ENCODE results near the gene SPATC1L. TPM values are rescaled to one million over a fixed set of nuclear protein-coding genes. Genes with fewer than 3 reads are reported as not detected.
"Not testable (repeated sequence)": the region's sequence is repeated elsewhere in the genome, so short reads cannot be mapped to it uniquely, and the experiment has no call there.

The SPATC1L gene
- total RNA-seq, 8 experiments from 2014 or later, result 9.5 to 16.8 (median 13.1) TPM

DNA sequence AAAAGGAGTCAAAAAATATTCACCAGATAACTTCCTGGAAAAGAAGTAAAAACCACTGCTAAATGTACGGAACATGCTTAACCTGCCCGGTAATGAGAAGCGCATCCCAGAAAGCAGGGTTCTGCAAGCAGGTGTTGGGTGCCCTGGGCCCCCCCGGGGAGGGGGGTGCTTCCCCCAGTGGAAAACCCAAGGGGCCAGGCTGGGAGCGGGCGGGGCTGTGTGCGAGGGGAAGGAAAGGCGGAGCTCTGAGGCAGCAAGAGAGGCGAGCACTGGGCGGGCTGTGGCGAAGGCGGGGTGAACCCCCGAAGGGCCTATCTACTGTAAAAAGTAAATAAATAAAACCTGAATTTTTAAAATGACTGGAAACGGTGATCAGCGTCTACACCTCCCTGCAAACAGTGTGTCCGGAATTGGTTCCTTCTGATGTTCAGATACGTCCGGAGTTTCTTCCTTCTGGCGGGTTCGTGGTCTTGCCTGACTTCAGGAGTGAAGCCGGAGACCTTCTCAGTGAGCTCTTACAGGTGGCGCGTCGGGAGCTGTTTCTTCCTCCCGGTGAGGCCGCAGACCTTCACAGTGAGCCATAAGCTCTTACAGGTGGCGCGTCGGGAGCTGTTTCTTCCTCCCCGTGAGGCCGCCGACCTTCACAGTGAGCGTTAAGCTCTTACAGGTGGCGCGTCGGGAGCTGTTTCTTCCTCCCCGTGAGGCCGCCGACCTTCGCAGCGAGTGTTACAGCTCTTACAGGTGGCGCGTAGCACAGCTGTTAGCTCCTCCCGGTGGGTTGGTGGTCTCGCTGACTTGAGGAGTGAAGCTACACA lies 42.3 kb downstream of the SPATC1L start:
- peaks cover 3 to 9% of the 10 kb centered on the region in 2 donors for H3K4me1 ChIP-seq (replicated peaks in 1 of 2)
- WGBS, 10 experiments, result 88 to 100% (median 98%) methylated on average over 1 to 15 of the region's 45 CpGs; no CpG with 5 or more reads in 1 of the 10 experiments
- no peak for ATAC-seq (replicated peaks in 6 of 8)
- peak overlapping the region in 1 of 5 donors; percentile 3 for H3K4me3 ChIP-seq
- no peak overlapping the region for H3K27ac ChIP-seq
- in situ Hi-C loops (cut with MboI; ENCODE audit: low pct_unique_long_range_greater_than_20kb in 2 of 9, low sequenced_read_pairs in 9 of 9, unreplicated experiment in 9 of 9), result no loop called here

DNA sequence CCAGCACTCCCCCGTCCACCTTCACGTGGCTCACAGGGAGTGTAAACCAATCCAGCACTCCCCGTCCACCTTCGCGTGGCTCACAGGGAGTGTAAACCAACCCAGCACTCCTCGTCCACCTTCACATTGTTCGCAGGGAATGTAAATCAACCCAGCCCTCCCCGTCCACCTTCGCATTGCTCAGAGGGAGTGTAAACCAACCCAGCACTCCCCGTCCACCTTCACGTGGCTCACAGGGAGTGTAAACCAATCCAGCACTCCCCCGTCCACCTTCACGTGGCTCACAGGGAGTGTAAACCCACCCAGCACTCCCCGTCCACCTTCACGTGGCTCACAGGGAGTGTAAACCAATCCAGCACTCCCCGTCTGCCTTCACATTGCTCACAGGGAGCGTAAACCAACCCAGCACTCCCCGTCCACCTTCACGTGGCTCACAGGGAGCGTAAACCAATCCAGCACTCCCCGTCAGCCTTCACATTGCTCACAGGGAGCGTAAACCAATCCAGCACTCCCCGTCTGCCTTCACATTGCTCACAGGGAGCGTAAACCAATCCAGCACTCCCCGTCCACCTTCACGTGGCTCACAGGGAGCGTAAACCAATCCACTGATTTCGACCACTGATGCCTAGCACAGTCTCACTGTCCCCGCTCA lies 43.8 kb downstream of the SPATC1L start:
- WGBS, 10 experiments, result 51 to 86% (median 72%) methylated on average over 2 to 18 of the region's 29 CpGs; no CpG with 5 or more reads in 3 of the 10 experiments
- ATAC-seq (replicated peaks in 6 of 8); H3K27ac ChIP-seq; H3K4me3 ChIP-seq; in situ Hi-C loops (cut with MboI; ENCODE audit: low pct_unique_long_range_greater_than_20kb in 2 of 9, low sequenced_read_pairs in 9 of 9, unreplicated experiment in 9 of 9): not testable (repeated sequence)
- peaks cover 8 to 16% of the 10 kb centered on the region in 2 donors for H3K4me1 ChIP-seq (replicated peaks in 1 of 2)

DNA sequence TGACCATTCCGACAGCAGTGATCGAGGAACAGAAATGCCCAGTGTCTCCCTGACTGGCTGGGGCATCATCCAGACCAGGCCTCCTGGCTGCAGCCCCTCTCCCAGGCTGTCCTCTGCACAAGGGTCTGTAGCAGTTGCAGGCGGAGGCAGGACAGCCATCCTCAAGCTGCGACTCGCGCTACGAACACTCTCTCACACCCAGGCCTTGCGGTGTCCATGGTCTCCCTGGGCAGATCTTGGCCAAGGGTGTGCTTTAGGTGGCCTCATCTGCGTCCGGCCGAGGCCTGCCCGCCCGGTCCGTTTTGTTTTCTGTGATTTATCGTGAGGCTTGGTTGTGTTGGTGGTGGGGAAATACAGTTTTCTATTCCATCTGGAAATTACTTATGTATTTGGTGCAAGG lies 44.6 kb downstream of the SPATC1L start:
- Histone ChIP-seq H3K4me1 (replicated peaks in 1 of 2) (peaks cover 8 to 16% of the 10 kb centered on the region in 2 donors), H3K27ac (no peak overlapping the region), H3K4me3 (no peak overlapping the region)
- ATAC-seq (replicated peaks in 6 of 8), result no peak
- 82 to 100% (median 88%) methylated on average over 2 to 11 of the region's 15 CpGs; no CpG with 5 or more reads in 6 of the 10 experiments for WGBS, 10 experiments
- in situ Hi-C loops (cut with MboI; ENCODE audit: low pct_unique_long_range_greater_than_20kb in 2 of 9, low sequenced_read_pairs in 9 of 9, unreplicated experiment in 9 of 9), result no loop called here

DNA sequence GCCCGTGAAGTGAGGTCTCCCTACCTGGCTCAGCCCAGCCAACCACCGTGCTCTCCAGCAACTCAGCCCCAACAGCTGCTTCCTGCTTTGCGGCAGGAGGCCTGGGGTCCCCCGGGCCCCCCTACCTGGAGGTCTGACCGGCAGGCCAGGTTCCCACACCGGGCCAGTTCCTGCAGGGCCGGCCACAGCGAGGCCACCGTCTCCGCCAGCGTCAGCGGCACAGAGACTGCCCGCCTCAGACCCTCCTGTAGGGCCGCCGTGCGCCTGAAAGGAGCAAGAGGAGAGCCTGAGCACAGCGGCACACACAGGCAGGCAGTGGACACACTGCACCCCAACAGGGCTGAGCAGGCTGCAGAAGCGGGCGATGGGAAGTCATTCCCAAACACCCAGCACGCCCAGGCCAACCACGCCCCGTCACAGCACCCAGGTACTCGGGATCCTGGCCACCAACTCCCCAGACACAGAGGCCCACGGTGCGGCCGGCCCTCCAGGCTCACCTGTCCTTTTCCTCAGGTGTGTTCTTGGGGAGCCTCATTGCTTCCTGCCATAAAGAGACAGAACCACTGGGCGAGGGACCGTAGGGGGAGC lies 45.8 kb downstream of the SPATC1L start:
- in situ Hi-C loops (cut with MboI; ENCODE audit: low pct_unique_long_range_greater_than_20kb in 2 of 9, low sequenced_read_pairs in 9 of 9, unreplicated experiment in 9 of 9), result no loop called here
- H3K4me3 ChIP-seq, result no peak overlapping the region
- 80 to 90% methylated on average over 2 of the region's 28 CpGs; no CpG with 5 or more reads in 8 of the 10 experiments for WGBS, 10 experiments
- ATAC-seq (replicated peaks in 6 of 8), result no peak
- H3K4me1 ChIP-seq (replicated peaks in 1 of 2), result peaks cover 4 to 14% of the 10 kb centered on the region in 2 donors
- no peak overlapping the region for H3K27ac ChIP-seq

DNA sequence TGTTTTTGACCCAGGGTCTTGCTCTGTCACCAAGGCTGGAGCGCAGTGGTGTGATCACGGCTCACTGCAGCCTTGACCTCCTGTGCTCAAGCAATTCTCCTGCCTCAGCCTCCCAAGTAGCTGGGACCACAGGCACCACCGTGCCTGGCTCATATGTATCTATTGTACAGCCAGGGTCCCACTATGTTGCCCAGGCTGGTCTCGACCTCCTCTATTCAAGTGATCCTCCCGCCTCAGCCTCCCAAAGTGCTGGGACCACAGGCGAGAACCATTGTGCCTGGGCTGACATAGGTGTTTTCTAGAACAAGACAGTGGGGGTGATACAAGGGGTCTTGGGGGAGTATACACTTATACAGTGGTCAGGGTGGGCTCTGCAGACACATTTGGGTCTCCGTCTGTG lies 46.4 kb downstream of the SPATC1L start:
- ATAC-seq (replicated peaks in 6 of 8), result no peak
- peaks cover 4 to 14% of the 10 kb centered on the region in 2 donors for H3K4me1 ChIP-seq (replicated peaks in 1 of 2)
- WGBS, 10 experiments, result 42 to 100% (median 73%) methylated on average over 2 to 4 of the region's 7 CpGs; no CpG with 5 or more reads in 4 of the 10 experiments
- H3K27ac ChIP-seq, result no peak overlapping the region
- no peak overlapping the region for H3K4me3 ChIP-seq
- in situ Hi-C loops (cut with MboI; ENCODE audit: low pct_unique_long_range_greater_than_20kb in 2 of 9, low sequenced_read_pairs in 9 of 9, unreplicated experiment in 9 of 9), result no loop called here

DNA sequence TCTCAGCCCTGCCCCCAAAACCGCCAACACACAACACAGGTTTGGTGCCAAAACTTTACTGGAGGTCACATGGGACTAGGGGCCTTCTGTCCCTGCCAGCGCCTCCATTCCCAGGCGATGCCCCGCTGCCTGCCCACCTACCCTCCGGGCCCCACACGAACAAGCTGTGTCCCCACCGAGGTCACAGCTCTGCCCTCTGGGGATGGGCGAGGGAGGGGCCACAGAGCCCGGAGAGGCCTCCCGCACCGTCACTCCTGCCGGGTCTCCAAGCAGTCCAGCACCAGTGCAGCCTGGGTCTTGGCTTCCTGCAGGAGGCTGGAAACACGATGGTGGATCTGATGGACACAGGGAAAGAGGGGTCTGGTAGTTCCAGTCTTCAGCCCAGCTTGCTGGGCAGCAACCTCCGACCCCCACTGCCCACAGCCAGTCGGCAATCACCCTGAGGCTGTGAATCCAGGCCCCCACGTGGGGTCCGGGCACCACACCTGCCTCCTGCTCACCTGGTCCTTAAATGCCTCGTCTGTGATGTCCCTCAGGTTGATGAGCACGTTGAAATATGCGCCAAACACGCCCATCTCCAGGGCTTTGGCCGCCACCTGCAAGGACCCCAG lies 47.4 kb downstream of the SPATC1L start:
- WGBS, 10 experiments, result 63 to 92% (median 76%) methylated on average over 2 to 9 of the region's 22 CpGs; no CpG with 5 or more reads in 4 of the 10 experiments
- H3K4me3 ChIP-seq, result no peak overlapping the region
- in situ Hi-C loops (cut with MboI; ENCODE audit: low pct_unique_long_range_greater_than_20kb in 2 of 9, low sequenced_read_pairs in 9 of 9, unreplicated experiment in 9 of 9), result no loop called here
- peaks cover 4 to 14% of the 10 kb centered on the region in 2 donors for H3K4me1 ChIP-seq (replicated peaks in 1 of 2)
- peak in 1 of 8 experiments; percentile 2 for ATAC-seq (replicated peaks in 6 of 8)
- peak overlapping the region in 1 of 2 donors; percentile 27 for H3K27ac ChIP-seq

DNA sequence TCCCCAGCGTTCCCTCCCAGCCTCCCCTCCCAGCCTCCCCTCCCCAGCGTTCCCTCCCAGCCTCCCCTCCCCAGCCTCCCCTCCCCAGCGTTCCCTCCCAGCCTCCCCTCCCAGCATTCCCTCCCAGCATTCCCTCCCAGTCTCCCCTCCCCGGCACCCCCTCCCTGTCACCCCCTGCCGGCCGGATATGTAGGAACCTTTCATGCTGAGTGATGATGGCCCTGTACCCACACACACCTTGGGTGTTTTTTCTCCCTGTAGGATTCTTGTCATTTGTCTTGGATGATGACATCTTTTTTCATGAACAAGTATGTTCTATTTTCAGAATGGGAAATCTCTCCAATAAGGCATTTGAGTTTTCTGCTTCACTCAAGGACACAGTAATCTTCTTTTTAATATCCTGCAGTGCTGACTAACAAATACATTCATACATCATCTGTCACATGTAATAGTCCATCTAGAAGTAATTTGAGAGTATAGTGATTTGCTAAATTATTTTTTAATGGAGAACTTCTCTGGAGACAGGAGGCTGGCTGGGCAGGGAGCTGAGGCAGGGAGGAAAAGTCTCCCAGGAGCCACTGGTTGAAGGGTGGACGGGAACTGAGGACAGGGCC lies 48.4 kb downstream of the SPATC1L start:
- WGBS, 10 experiments, result 33 to 86% (median 70%) methylated on average over 1 of the region's 7 CpGs; no CpG with 5 or more reads in 6 of the 10 experiments
- H3K4me1 ChIP-seq (replicated peaks in 1 of 2), result peaks cover 4 to 14% of the 10 kb centered on the region in 2 donors
- peak in 5 of 8 experiments; percentile 50 to 71 (median 57) for ATAC-seq (replicated peaks in 6 of 8)
- H3K27ac ChIP-seq, result peak overlapping the region in 1 of 2 donors; percentile 27
- in situ Hi-C loops (cut with MboI; ENCODE audit: low pct_unique_long_range_greater_than_20kb in 2 of 9, low sequenced_read_pairs in 9 of 9, unreplicated experiment in 9 of 9), result no loop called here
- H3K4me3 ChIP-seq, result no peak overlapping the region

DNA sequence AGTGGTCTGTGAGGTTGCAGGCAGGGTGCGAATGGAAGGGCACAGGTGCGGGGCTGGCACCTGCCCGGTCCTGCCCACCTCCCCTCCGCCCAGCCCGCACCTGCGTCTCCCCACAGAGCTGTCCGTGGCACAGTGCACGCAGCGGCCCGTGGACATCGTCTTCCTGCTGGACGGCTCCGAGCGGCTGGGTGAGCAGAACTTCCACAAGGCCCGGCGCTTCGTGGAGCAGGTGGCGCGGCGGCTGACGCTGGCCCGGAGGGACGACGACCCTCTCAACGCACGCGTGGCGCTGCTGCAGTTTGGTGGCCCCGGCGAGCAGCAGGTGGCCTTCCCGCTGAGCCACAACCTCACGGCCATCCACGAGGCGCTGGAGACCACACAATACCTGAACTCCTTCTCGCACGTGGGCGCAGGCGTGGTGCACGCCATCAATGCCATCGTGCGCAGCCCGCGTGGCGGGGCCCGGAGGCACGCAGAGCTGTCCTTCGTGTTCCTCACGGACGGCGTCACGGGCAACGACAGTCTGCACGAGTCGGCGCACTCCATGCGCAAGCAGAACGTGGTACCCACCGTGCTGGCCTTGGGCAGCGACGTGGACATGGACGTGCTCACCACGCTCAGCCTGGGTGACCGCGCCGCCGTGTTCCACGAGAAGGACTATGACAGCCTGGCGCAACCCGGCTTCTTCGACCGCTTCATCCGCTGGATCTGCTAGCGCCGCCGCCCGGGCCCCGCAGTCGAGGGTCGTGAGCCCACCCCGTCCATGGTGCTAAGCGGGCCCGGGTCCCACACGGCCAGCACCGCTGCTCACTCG lies 52.2 kb downstream of the SPATC1L start:
- Histone ChIP-seq H3K27ac (no peak overlapping the region), H3K4me1 (replicated peaks in 1 of 2) (peaks cover 4 to 7% of the 10 kb centered on the region in 2 donors), H3K4me3 (no peak overlapping the region)
- 67 to 100% (median 99%) methylated on average over 1 to 7 of the region's 85 CpGs; no CpG with 5 or more reads in 4 of the 10 experiments for WGBS, 10 experiments
- no peak for ATAC-seq (replicated peaks in 6 of 8)
- in situ Hi-C loops (cut with MboI; ENCODE audit: low pct_unique_long_range_greater_than_20kb in 2 of 9, low sequenced_read_pairs in 9 of 9, unreplicated experiment in 9 of 9), result no loop called here

DNA sequence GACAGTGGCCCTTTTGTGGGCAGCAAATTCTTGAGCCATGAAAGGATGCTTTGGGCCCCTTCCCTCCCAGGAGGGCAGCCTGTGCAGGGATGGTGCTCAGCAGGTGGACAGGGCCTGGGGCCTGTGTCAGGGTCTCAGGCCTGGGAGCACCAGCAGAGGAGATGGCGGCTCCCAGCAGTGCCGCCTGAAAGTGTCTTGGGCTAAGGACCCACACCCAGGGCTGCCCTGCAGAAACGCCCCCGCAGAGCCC lies 52.7 kb downstream of the SPATC1L start:
- no peak overlapping the region for H3K27ac ChIP-seq
- no CpG with 5 or more reads among the region's 4 CpGs for WGBS, 10 experiments
- no peak overlapping the region for H3K4me3 ChIP-seq
- ATAC-seq (replicated peaks in 6 of 8), result no peak
- in situ Hi-C loops (cut with MboI; ENCODE audit: low pct_unique_long_range_greater_than_20kb in 2 of 9, low sequenced_read_pairs in 9 of 9, unreplicated experiment in 9 of 9), result no loop called here
- peaks cover 4 to 6% of the 10 kb centered on the region in 2 donors for H3K4me1 ChIP-seq (replicated peaks in 1 of 2)

DNA sequence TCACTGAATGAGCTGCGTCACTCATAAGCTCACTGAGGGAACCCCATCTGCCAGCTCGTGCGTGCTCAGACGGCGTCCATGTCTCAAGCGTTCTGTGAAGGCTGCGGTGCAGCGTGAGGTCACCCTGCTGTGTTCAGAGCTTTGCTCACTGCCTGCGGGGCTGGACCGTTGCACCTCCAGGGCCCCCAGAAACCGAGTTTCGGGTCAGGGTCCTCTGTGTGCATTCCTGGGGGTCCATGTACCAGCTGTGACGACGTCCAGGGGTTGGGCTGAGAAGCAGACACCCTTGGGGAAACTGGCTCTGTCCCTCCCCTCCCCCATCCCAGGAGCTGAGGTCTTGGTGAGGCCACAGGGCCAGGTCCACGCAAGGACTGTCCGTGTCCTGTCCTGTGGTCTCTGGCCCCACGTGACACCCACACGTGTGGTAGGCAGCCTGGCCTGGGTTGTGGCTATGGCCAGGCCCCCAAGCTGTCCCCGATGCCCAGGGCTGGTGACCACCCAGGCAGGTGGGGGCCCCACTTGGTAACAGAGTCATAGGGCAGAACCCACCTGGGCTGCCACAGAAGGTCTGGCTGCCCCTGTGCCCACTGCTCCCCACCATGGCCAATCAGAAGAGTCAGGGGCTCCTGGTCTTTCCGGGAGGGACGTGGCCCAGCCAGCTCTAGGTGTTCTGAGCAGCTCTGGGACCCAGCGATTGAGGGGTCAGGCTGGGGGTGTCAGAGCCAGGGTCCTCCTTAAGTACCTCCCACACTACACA lies 53.2 kb downstream of the SPATC1L start:
- ATAC-seq (replicated peaks in 6 of 8), result peak in 2 of 8 experiments; percentile 19 to 28
- in situ Hi-C loops (cut with MboI; ENCODE audit: low pct_unique_long_range_greater_than_20kb in 2 of 9, low sequenced_read_pairs in 9 of 9, unreplicated experiment in 9 of 9), result no loop called here
- no peak overlapping the region for H3K4me3 ChIP-seq
- H3K4me1 ChIP-seq (replicated peaks in 1 of 2), result peaks cover 0 to 2% of the 10 kb centered on the region in 2 donors
- H3K27ac ChIP-seq, result peak overlapping the region in 1 of 2 donors; percentile 36
- WGBS, 10 experiments, result 59 to 100% (median 71%) methylated on average over 1 to 7 of the region's 22 CpGs; no CpG with 5 or more reads in 6 of the 10 experiments

DNA sequence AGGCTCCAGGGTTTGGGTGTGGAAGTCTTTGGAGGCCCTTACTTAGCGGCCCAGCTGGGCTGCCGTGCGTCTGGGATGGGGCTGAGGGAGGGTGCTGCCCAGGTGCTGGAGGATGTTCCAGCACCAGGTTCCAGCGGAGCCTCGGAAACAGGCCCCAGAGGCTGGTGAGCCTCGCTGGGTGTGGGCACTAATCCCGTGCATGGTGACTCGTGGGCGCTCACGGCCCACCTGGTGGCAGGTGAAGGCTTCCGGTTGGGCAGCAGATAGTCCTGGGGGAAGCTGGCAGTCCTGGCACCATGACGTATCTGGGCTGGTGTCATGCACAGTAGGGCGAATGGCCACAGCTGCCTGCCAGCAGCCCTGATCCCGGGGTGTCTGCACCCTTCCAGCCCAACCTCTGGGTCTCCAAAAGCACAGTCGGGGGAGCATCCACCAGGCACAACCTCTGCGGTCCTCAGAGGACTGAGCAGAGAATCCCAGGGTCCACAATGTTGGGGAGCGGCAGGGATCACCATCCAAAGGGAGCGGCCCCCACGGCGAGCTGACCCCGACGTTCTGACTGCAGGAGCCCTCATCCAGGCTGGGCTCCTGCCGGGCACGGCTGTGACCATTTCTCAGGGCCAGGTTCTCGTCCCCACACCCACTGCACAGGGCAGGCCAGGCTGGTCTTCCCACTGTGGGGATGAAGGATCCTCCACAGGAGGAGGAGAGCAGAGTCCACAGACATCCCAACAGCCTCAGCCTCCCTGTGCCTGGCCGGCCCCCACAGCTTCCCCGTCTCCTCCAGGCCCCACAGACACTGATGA lies 54.2 kb downstream of the SPATC1L start:
- 22 to 94% (median 83%) methylated on average over 1 to 8 of the region's 27 CpGs; no CpG with 5 or more reads in 4 of the 10 experiments for WGBS, 10 experiments
- no peak overlapping the region for H3K4me3 ChIP-seq
- no peak for ATAC-seq (replicated peaks in 6 of 8)
- no peaks in the 10 kb centered on the region for H3K4me1 ChIP-seq (replicated peaks in 1 of 2)
- in situ Hi-C loops (cut with MboI; ENCODE audit: low pct_unique_long_range_greater_than_20kb in 2 of 9, low sequenced_read_pairs in 9 of 9, unreplicated experiment in 9 of 9), result no loop called here
- no peak overlapping the region for H3K27ac ChIP-seq
